Left lung (tissue), 10 donors: ENCODE measurements around the gene DCST2. TPM values are rescaled to one million over a fixed set of nuclear protein-coding genes. Genes with fewer than 3 reads are reported as not detected.

Experiments
- ATAC-seq: fragments of 200-7000 bp; cut with Tn5 transposase; one replicate; pipeline ENCODE4 v1.9.1; 2020; ENCODE audit warnings: moderate library complexity
- DNase-seq, 4 donors: peaks; one replicate each; pipeline ENCODE4 v3.0.0-alpha.2; 2013 to 2020
- H3K27ac ChIP-seq, 2 donors: fragments of 200-600 bp; sonication (generic) in 1 of 2; one replicate each; pipeline versions ENCODE4 v1.5.0 to v1.8.0; 2020 to 2021
- H3K27me3 ChIP-seq, 2 donors: fragments of 200-600 bp; sonication (generic) in 1 of 2; one replicate each; pipeline versions ENCODE4 v1.5.0 to v1.8.0; 2020 to 2021
- H3K36me3 ChIP-seq, 2 donors: fragments of 200-600 bp; sonication (generic) in 1 of 2; one replicate each; pipeline versions ENCODE4 v1.5.0 to v1.8.0; 2020 to 2021
- H3K4me1 ChIP-seq, 2 donors: fragments of 200-600 bp; one replicate each; pipeline ENCODE4 v1.8.0; 2021
- H3K4me3 ChIP-seq, 2 donors: fragments of 200-600 bp; sonication (generic) in 1 of 2; one replicate each; pipeline versions ENCODE4 v1.5.0 to v1.8.0; 2020 to 2021; ENCODE audit warnings: mild to moderate bottlenecking in 1 of 2
- H3K9me3 ChIP-seq, 2 donors: fragments of 200-600 bp; sonication (generic) in 1 of 2; one replicate each; pipeline versions ENCODE4 v1.5.0 to v1.8.0; 2020 to 2021
- CTCF ChIP-seq, 2 donors: fragments of 200-600 bp; sonication (generic) in 1 of 2; IDR thresholded peaks; one replicate each; pipeline versions ENCODE4 v1.5.0 to v1.8.0; 2021; ENCODE audit warnings: antibody characterized with exemption in 2 of 2
- intact Hi-C, 2 donors: fragments of 100-400 bp; cut with DNase I; formaldehyde crosslinking; loops; one replicate each; pipeline versions ENCODE4 v1.11.2 to v1.14.2; 2022
- polyA plus RNA-seq, 6 donors: library from polyadenylated mRNA; unstranded; fragments of 120-200 nt; gene quantifications; one replicate each; pipeline ENCODE4 v1.2.1, GENCODE V29; 2013; ENCODE audit not compliant: insufficient read length in 6 of 6
- total RNA-seq, 2 donors: library from RNA; stranded (reverse); fragmentation: NEBNext Ultra II Directional; extraction: Animal tissue kit (Norgen Biotek cat#: 25700); gene quantifications; one replicate each; pipeline ENCODE4 v1.2.1, GENCODE V29; 2021
- donor health status: DM: no; HTN: yes; CAD: no.
- donor health status: DM: no; HTN: no; CAD: no.

The DCST2 gene
- total and polyA plus RNA-seq, 8 donors: 0.60 to 2.5 (median 2.0) TPM

- Histone ChIP-seq H3K9me3 (no peaks in the 10 kb centered on the region), H3K4me3 (peak overlapping the region in 1 of 2 donors; percentile 96), H3K36me3 (peaks cover 0 to 27% of the 10 kb centered on the region in 2 donors), H3K27me3 (no peaks in the 10 kb centered on the region), H3K4me1 (peaks cover 36 to 97% of the 10 kb centered on the region in 2 donors), H3K27ac (peak overlapping the region in 1 of 2 donors; percentile 95)
- no peak for ATAC-seq
- DNase-seq: no peak
- intact Hi-C loops: no loop called here
- TF ChIP-seq CTCF (IDR thresholded peaks at IDR 0.05): no peak
Measured at GRCh38 chr1:155010211-155010918, 23.2 kb downstream of the DCST2 start.

- Histone ChIP-seq H3K27ac (peak overlapping the region in 1 of 2 donors; percentile 95), H3K4me1 (peaks cover 41 to 98% of the 10 kb centered on the region in 2 donors)
Measured at GRCh38 chr1:155009742-155010141, 23.8 kb downstream of the DCST2 start.

GRCh38 chr1:155009221-155009711, 24.3 kb downstream of the DCST2 start:
- Histone ChIP-seq H3K36me3 (peaks cover 0 to 16% of the 10 kb centered on the region in 2 donors), H3K4me3 (peak overlapping the region in 1 of 2 donors; percentile 96), H3K27me3 (no peaks in the 10 kb centered on the region), H3K4me1 (peaks cover 46 to 98% of the 10 kb centered on the region in 2 donors), H3K9me3 (no peaks in the 10 kb centered on the region), H3K27ac (peak overlapping the region; percentile 59 to 95)
- intact Hi-C loops: no loop called here
- ATAC-seq (no peak), DNase-seq (no peak)
- no peak for TF ChIP-seq CTCF (IDR thresholded peaks at IDR 0.05)

More at GRCh38 chr1:155009742-155010141, 23.8 kb downstream of the DCST2 start:
- DNase-seq (no peak), ATAC-seq (no peak)
- H3K36me3 ChIP-seq: peaks cover 0 to 20% of the 10 kb centered on the region in 2 donors
- H3K27me3 ChIP-seq: no peaks in the 10 kb centered on the region
- H3K9me3 ChIP-seq: no peaks in the 10 kb centered on the region
- TF ChIP-seq CTCF (IDR thresholded peaks at IDR 0.05): no peak
- intact Hi-C loops: no loop called here
- H3K4me3 ChIP-seq: peak overlapping the region in 1 of 2 donors; percentile 96

- Histone ChIP-seq H3K4me1 (peaks cover 46 to 92% of the 10 kb centered on the region in 2 donors), H3K27me3 (no peaks in the 10 kb centered on the region), H3K27ac (peak overlapping the region; percentile 59 to 95), H3K36me3 (peaks cover 0 to 9% of the 10 kb centered on the region in 2 donors), H3K9me3 (no peaks in the 10 kb centered on the region), H3K4me3 (peak overlapping the region; percentile 11 to 96)
- intact Hi-C loops: no loop called here
- DNase-seq (peak in 2 of 4 donors; percentile 57 to 87), ATAC-seq (peak; percentile 3)
- TF ChIP-seq CTCF (IDR thresholded peaks at IDR 0.05): no peak
Measured at GRCh38 chr1:155008015-155008941, 25.3 kb downstream of the DCST2 start.
